ENCODE results near the gene ST3GAL4. TPM values are rescaled to one million over a fixed set of nuclear protein-coding genes. Genes with fewer than 3 reads are reported as not detected.
"Not testable (repeated sequence)": the region's sequence is repeated elsewhere in the genome, so short reads cannot be mapped to it uniquely, and the experiment has no call there.

The ST3GAL4 gene
- total RNA-seq, 1 donor from 2014 or later, result 61.4 TPM

- DNase-seq (ENCODE audit: low spot score in 2 of 2), result no peak
- Histone ChIP-seq H3K9me3 (no peaks in the 10 kb centered on the region), H3K27me3 (no peaks in the 10 kb centered on the region), H3K4me1 (no peaks in the 10 kb centered on the region), H3K36me3 (no peaks in the 10 kb centered on the region), H3K4me3 (no peak overlapping the region), H3K27ac (no peak overlapping the region)
- intact Hi-C loops (cut with DNase I), result no loop called here
- TF ChIP-seq CTCF (IDR thresholded peaks at IDR 0.05), result no peak
Measured at GRCh38 chr11:126391970-126392632, 36.6 kb downstream of the ST3GAL4 start.

- H3K27ac ChIP-seq, result no peak overlapping the region
- H3K4me3 ChIP-seq, result no peak overlapping the region
- no peaks in the 10 kb centered on the region for H3K27me3 ChIP-seq
- no peaks in the 10 kb centered on the region for H3K4me1 ChIP-seq
- H3K36me3 ChIP-seq, result no peaks in the 10 kb centered on the region
- no peaks in the 10 kb centered on the region for H3K9me3 ChIP-seq
- intact Hi-C loops (cut with DNase I), result no loop called here
- DNase-seq (ENCODE audit: low spot score in 2 of 2), result no peak
- no peak for TF ChIP-seq CTCF (IDR thresholded peaks at IDR 0.05)
Measured at GRCh38 chr11:126392633-126393013, 37.1 kb downstream of the ST3GAL4 start.

- Histone ChIP-seq H3K4me3 (no peak overlapping the region), H3K27me3 (no peaks in the 10 kb centered on the region), H3K27ac (no peak overlapping the region), H3K36me3 (no peaks in the 10 kb centered on the region), H3K9me3 (no peaks in the 10 kb centered on the region), H3K4me1 (no peaks in the 10 kb centered on the region)
- no peak for TF ChIP-seq CTCF (IDR thresholded peaks at IDR 0.05)
- intact Hi-C loops (cut with DNase I), result no loop called here
- no peak for DNase-seq (ENCODE audit: low spot score in 2 of 2)
Measured at GRCh38 chr11:126393143-126393542, 37.7 kb downstream of the ST3GAL4 start.

GRCh38 chr11:126394036-126394435, 38.5 kb downstream of the ST3GAL4 start:
- intact Hi-C loops (cut with DNase I), result no loop called here
- DNase-seq (ENCODE audit: low spot score in 2 of 2), result no peak

GRCh38 chr11:126394634-126395072, 39.2 kb downstream of the ST3GAL4 start:
- DNase-seq (ENCODE audit: low spot score in 2 of 2); H3K9me3 ChIP-seq; intact Hi-C loops (cut with DNase I); H3K4me1 ChIP-seq; H3K4me3 ChIP-seq; H3K27me3 ChIP-seq; H3K36me3 ChIP-seq: not testable (repeated sequence)
- H3K27ac ChIP-seq, result peak overlapping the region in 1 of 2 donors; percentile 8

More at GRCh38 chr11:126394036-126394435, 38.5 kb downstream of the ST3GAL4 start:
- Histone ChIP-seq H3K4me1 (no peaks in the 10 kb centered on the region), H3K4me3 (no peak overlapping the region), H3K9me3 (no peaks in the 10 kb centered on the region), H3K27ac (peak overlapping the region in 1 of 2 donors; percentile 8), H3K27me3 (no peaks in the 10 kb centered on the region), H3K36me3 (no peaks in the 10 kb centered on the region)
- no peak for TF ChIP-seq CTCF (IDR thresholded peaks at IDR 0.05)

GRCh38 chr11:126395784-126396183, 40.3 kb downstream of the ST3GAL4 start:
- H3K36me3 ChIP-seq; DNase-seq (ENCODE audit: low spot score in 2 of 2); H3K9me3 ChIP-seq; H3K4me3 ChIP-seq; H3K4me1 ChIP-seq; H3K27ac ChIP-seq; H3K27me3 ChIP-seq; intact Hi-C loops (cut with DNase I): not testable (repeated sequence)

- H3K9me3 ChIP-seq; H3K27ac ChIP-seq; H3K36me3 ChIP-seq; H3K27me3 ChIP-seq; H3K4me1 ChIP-seq; H3K4me3 ChIP-seq; DNase-seq (ENCODE audit: low spot score in 2 of 2); intact Hi-C loops (cut with DNase I): not testable (repeated sequence)
Measured at GRCh38 chr11:126396266-126396665, 40.8 kb downstream of the ST3GAL4 start.

Measured in ascending aorta (tissue), 2 donors.